Breast epithelium (tissue), 3 donors: ENCODE data around the gene CCDC87.

Source experiments
- CTCF ChIP-seq, 3 donors: fragments of 450-650 bp; IDR thresholded peaks; one replicate each; pipeline ENCODE4 v1.5.1; 2016 to 2017; ENCODE audit warnings: antibody characterized with exemption in 3 of 3, mild to moderate bottlenecking in 3 of 3, moderate library complexity in 3 of 3
- POLR2A ChIP-seq: fragments of 450-650 bp; IDR thresholded peaks from one replicate; pipeline ENCODE4 v1.6.1; 2016; ENCODE audit warnings: antibody characterized with exemption, mild to moderate bottlenecking, moderate library complexity

GRCh38 chr11:66628061-66628603 lies 35.3 kb upstream of the CCDC87 start:
- TF ChIP-seq CTCF (IDR thresholded peaks at IDR 0.05) (no peak), POLR2A (no peak)
